OCI-LY3 (cell line): ENCODE data around the gene GDAP2.

Source experiments
- H2AFZ ChIP-seq: fragments of 200-600, 300-600 bp; shearing (Covaris generic); 2 replicates; pipeline ENCODE4 v1.6.0; 2014; ENCODE audit warnings: antibody characterized with exemption, low read depth, low read length
- H3K27ac ChIP-seq: fragments of 200-600, 300-600 bp; sonication (generic); 2 replicates; pipeline ENCODE4 v1.5.1; 2014; ENCODE audit warnings: mild to moderate bottlenecking, low read length, moderate library complexity, mixed read lengths
- H3K27me3 ChIP-seq: fragments of 200-600, 300-600 bp; sonication (generic); 2 replicates; pipeline ENCODE4 v1.6.1; 2014; ENCODE audit warnings: low read depth, low read length, mixed read lengths
- H3K36me3 ChIP-seq: fragments of 200-600, 300-600 bp; sonication (generic); replicated peaks from 2 replicates; pipeline ENCODE3; 2014; ENCODE audit warnings: low read depth, low read length, mixed read lengths
- H3K4me1 ChIP-seq: fragments of 300-600, 200-600 bp; sonication (generic); 2 replicates; pipeline ENCODE4 v1.6.1; 2014; ENCODE audit warnings: low read length, mixed read lengths
- H3K4me2 ChIP-seq: fragments of 200-600, 300-600 bp; sonication (generic); 2 replicates; pipeline ENCODE4 v1.6.1; 2014; ENCODE audit warnings: low read length, mixed read lengths
- H3K4me3 ChIP-seq: fragments of 300-600, 200-600 bp; sonication (generic); 2 replicates; pipeline ENCODE4 v1.5.1; 2014; ENCODE audit warnings: antibody characterized with exemption, mild to moderate bottlenecking, low read length, moderate library complexity
- H3K79me2 ChIP-seq: fragments of 300-600, 200-600 bp; shearing (Covaris generic); 2 replicates; pipeline ENCODE4 v1.6.1; 2014; ENCODE audit warnings: mild to moderate bottlenecking, low read length, mixed read lengths
- H3K9ac ChIP-seq: fragments of 300-600, 200-600 bp; shearing (Covaris generic); 2 replicates; pipeline ENCODE4 v1.6.0; 2014; ENCODE audit warnings: mild to moderate bottlenecking, low read length, moderate library complexity
- H3K9me3 ChIP-seq: fragments of 200-600, 300-600 bp; shearing (Covaris generic); 2 replicates; pipeline ENCODE4 v1.6.1; 2014; ENCODE audit warnings: low read length, mixed read lengths; ENCODE audit not compliant: insufficient read depth
- H4K20me1 ChIP-seq: fragments of 200-600, 300-600 bp; sonication (generic); 2 replicates; pipeline ENCODE4 v1.6.1; 2016; ENCODE audit warnings: low read length, mixed read lengths; ENCODE audit not compliant: insufficient read depth
- EZH2phosphoT487 ChIP-seq: fragments of 200-600 bp; shearing (Covaris generic); IDR thresholded peaks from 2 replicates; pipeline ENCODE4 v1.6.1; 2018; ENCODE audit warnings: antibody characterized with exemption, mixed run types, low read depth
- TF ChIP-seq, protein P1 (sequence below): fragments of 200-600, 300-600 bp; sonication (generic); IDR thresholded peaks from 2 replicates; pipeline ENCODE4 v1.5.1; 2014; ENCODE audit warnings: antibody characterized with exemption, low read length, low read depth

Gene GDAP2

DNA sequence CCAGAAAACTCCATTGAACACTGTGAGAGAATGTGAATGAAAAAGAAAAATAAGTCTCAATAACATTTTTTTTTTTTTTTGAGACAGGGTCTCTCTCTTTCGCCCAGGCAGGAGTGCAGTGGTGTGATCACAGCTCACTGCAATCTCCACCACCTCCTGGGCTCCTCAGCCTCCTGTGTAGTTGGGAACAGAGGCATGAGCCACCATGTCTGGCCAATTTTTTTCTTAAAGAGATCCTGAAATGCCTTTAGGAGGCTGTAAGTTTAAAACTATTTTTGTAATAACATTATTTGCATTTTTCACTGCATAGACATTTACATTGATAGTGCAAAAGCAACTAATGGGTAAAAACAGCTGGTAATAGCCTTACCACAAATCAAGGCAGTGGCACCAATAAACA, 35.3 kb downstream of the GDAP2 start:
- H3K79me2 ChIP-seq: no peaks in the 10 kb centered on the region
- H3K9me3 ChIP-seq: no peaks in the 10 kb centered on the region
- TF ChIP-seq, protein P1, sequence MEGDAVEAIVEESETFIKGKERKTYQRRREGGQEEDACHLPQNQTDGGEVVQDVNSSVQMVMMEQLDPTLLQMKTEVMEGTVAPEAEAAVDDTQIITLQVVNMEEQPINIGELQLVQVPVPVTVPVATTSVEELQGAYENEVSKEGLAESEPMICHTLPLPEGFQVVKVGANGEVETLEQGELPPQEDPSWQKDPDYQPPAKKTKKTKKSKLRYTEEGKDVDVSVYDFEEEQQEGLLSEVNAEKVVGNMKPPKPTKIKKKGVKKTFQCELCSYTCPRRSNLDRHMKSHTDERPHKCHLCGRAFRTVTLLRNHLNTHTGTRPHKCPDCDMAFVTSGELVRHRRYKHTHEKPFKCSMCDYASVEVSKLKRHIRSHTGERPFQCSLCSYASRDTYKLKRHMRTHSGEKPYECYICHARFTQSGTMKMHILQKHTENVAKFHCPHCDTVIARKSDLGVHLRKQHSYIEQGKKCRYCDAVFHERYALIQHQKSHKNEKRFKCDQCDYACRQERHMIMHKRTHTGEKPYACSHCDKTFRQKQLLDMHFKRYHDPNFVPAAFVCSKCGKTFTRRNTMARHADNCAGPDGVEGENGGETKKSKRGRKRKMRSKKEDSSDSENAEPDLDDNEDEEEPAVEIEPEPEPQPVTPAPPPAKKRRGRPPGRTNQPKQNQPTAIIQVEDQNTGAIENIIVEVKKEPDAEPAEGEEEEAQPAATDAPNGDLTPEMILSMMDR: no peak
- no peak for TF ChIP-seq EZH2phosphoT487
- H3K27ac ChIP-seq: no peak overlapping the region
- no peaks in the 10 kb centered on the region; the same call in 1 of the 2 replicates for H4K20me1 ChIP-seq
- peaks cover 4% of the 10 kb centered on the region for H3K36me3 ChIP-seq
- H3K4me3 ChIP-seq: no peak overlapping the region
- no peak overlapping the region for H3K4me2 ChIP-seq
- H3K4me1 ChIP-seq: no peaks in the 10 kb centered on the region
- no peaks in the 10 kb centered on the region for H3K27me3 ChIP-seq
- no peak overlapping the region for H3K9ac ChIP-seq
- no peak overlapping the region for H2AFZ ChIP-seq

DNA sequence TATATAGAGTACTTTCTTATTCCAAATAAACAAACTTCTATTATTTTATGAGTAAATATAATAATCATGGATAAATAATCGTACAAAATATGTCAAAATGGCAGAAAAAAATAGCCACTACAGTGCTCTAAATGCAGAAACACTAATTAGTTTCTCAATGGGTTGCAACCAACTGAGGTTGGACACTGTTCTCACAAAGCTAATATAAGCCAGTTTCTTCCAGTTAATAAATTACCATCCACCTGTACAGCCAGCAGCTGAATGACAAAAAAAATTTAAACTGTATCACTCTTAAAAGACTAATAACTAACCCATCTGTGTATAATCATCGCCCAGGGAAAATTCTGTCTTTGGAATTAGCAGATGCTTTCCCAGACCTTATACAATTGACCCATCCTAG, 36.9 kb downstream of the GDAP2 start:
- H2AFZ ChIP-seq: no peak overlapping the region
- no peak overlapping the region for H3K4me2 ChIP-seq
- no peaks in the 10 kb centered on the region; the same call in 1 of the 2 replicates for H4K20me1 ChIP-seq
- H3K27me3 ChIP-seq: no peaks in the 10 kb centered on the region
- no peaks in the 10 kb centered on the region for H3K79me2 ChIP-seq
- no peak for TF ChIP-seq EZH2phosphoT487
- TF ChIP-seq, protein P1: no peak
- H3K4me3 ChIP-seq: no peak overlapping the region
- H3K36me3 ChIP-seq: peaks cover 4% of the 10 kb centered on the region
- H3K27ac ChIP-seq: no peak overlapping the region
- H3K9ac ChIP-seq: no peak overlapping the region
- no peaks in the 10 kb centered on the region for H3K9me3 ChIP-seq
- H3K4me1 ChIP-seq: no peaks in the 10 kb centered on the region

DNA sequence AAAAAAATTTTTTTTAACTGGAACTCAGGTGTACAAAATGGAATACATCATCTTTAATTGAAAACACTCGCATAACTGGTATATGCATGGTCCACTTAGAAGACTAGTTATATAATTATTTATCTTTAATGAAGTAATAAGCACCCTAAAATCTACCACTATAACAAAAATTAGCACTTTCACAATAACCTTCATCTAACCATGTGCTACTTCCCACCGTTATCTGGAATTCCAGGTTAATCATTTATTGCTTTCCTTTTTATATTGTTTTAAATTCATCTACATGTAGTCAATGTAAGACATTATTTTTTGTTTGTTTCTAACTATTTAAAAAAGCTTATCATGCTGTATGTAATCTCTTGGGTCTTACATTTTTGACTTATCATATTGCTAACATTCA, 39.0 kb downstream of the GDAP2 start:
- H3K4me1 ChIP-seq: no peaks in the 10 kb centered on the region

DNA sequence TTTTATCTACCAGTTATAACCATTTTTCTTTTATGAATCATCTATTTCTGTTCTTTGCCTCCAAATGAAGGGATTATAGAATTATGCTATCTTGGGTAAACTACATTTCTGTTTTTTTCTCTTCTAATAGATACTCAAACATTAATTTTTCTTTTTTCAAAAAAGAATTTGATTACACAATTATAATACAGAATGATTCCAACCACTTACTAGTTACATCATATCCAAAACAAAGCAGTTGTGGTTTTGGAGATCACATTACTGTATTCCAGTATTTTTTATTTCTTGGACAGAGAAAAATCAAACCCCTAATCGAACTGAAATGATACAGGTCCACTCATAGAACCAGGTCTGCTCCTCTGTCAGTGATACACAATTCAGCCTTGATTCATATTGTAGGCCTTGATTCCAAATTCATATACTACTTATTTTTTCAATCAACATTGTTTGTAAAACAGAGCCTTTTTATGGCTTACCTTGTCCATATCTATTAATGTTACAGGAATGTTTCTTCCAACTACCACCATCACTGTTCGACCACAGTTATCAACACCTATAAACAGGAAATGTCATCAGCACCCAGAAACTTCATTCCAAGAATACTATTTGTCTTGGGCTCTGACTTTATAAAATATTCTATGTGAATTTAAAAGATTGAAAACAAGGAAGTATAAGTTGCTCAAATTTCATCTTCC, 43.2 kb downstream of the GDAP2 start:
- Histone ChIP-seq H4K20me1 (no peaks in the 10 kb centered on the region), H3K27me3 (no peaks in the 10 kb centered on the region), H3K27ac (no peak overlapping the region), H3K4me2 (no peak overlapping the region), H3K9ac (no peak overlapping the region), H3K36me3 (no peaks in the 10 kb centered on the region), H3K4me3 (no peak overlapping the region), H2AFZ (no peak overlapping the region), H3K79me2 (no peaks in the 10 kb centered on the region), H3K9me3 (no peaks in the 10 kb centered on the region), H3K4me1 (no peaks in the 10 kb centered on the region)
- no peak for TF ChIP-seq EZH2phosphoT487
- TF ChIP-seq, protein P1: no peak

More for the DNA sequence above, 39.0 kb downstream of the GDAP2 start:
- Histone ChIP-seq H3K27ac (no peak overlapping the region), H2AFZ (no peak overlapping the region), H3K9ac (no peak overlapping the region), H3K79me2 (no peaks in the 10 kb centered on the region), H4K20me1 (no peaks in the 10 kb centered on the region), H3K4me2 (no peak overlapping the region), H3K27me3 (no peaks in the 10 kb centered on the region), H3K36me3 (no peaks in the 10 kb centered on the region), H3K9me3 (no peaks in the 10 kb centered on the region), H3K4me3 (no peak overlapping the region)
- no peak for TF ChIP-seq EZH2phosphoT487
- TF ChIP-seq, protein P1: no peak
